ENCODE measurements around the gene GPR84. TPM values are rescaled to one million over a fixed set of nuclear protein-coding genes. Genes with fewer than 3 reads are reported as not detected.

The GPR84 gene
- total and polyA plus RNA-seq, 2 of the 13 experiments (the other 11 are each of a cell fraction or from before 2014, with no cell fraction given) = not detected

GRCh38 chr12:54368709-54369596 is 4.7 kb upstream of the GPR84 start (continued):
- 0 out of 2 replicates have a peak, but pooled peaks have one; percentile 26 for TF ChIP-seq ZBTB25 (CRISPR knock-in tag; IDR thresholded peaks at IDR 0.05)
- no peak for TF ChIP-seq ZNF24 (IDR thresholded peaks at IDR 0.05)
- TF ChIP-seq GATAD1 (CRISPR knock-in tag; IDR thresholded peaks at IDR 0.05) = no peak
- TF ChIP-seq, protein P1, sequence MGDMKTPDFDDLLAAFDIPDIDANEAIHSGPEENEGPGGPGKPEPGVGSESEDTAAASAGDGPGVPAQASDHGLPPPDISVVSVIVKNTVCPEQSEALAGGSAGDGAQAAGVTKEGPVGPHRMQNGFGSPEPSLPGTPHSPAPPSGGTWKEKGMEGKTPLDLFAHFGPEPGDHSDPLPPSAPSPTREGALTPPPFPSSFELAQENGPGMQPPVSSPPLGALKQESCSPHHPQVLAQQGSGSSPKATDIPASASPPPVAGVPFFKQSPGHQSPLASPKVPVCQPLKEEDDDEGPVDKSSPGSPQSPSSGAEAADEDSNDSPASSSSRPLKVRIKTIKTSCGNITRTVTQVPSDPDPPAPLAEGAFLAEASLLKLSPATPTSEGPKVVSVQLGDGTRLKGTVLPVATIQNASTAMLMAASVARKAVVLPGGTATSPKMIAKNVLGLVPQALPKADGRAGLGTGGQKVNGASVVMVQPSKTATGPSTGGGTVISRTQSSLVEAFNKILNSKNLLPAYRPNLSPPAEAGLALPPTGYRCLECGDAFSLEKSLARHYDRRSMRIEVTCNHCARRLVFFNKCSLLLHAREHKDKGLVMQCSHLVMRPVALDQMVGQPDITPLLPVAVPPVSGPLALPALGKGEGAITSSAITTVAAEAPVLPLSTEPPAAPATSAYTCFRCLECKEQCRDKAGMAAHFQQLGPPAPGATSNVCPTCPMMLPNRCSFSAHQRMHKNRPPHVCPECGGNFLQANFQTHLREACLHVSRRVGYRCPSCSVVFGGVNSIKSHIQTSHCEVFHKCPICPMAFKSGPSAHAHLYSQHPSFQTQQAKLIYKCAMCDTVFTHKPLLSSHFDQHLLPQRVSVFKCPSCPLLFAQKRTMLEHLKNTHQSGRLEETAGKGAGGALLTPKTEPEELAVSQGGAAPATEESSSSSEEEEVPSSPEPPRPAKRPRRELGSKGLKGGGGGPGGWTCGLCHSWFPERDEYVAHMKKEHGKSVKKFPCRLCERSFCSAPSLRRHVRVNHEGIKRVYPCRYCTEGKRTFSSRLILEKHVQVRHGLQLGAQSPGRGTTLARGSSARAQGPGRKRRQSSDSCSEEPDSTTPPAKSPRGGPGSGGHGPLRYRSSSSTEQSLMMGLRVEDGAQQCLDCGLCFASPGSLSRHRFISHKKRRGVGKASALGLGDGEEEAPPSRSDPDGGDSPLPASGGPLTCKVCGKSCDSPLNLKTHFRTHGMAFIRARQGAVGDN (CRISPR knock-in tag; IDR thresholded peaks at IDR 0.05) = no peak
- TF ChIP-seq RAD21 (CRISPR knock-in tag; IDR thresholded peaks at IDR 0.05) = peak; percentile 73
- TF ChIP-seq ZNF891 (CRISPR knock-in tag; IDR thresholded peaks at IDR 0.05) = no peak
- TF ChIP-seq KDM2A (CRISPR knock-in tag; IDR thresholded peaks at IDR 0.05; ENCODE audit: borderline replicate concordance, low read depth) = 0 out of 2 replicates have a peak, but pooled peaks have one; percentile 40
- no peak for TF ChIP-seq ELF4 (CRISPR knock-in tag; IDR thresholded peaks at IDR 0.05; ENCODE audit: borderline replicate concordance)
- no peak for TF ChIP-seq REPIN1 (CRISPR knock-in tag; IDR thresholded peaks at IDR 0.05; ENCODE audit: borderline replicate concordance, low read depth)
- peak; percentile 67; the same call in 1 of the 2 replicates for TF ChIP-seq ZNF501 (CRISPR knock-in tag; IDR thresholded peaks at IDR 0.05)
- TF ChIP-seq ZNF547 (CRISPR knock-in tag; IDR thresholded peaks at IDR 0.05) = no peak
- TF ChIP-seq SMC3 (IDR thresholded peaks at IDR 0.05; ENCODE audit: low read length) = peak; percentile 67
- TF ChIP-seq ERF (CRISPR knock-in tag; IDR thresholded peaks at IDR 0.05) = no peak
- TF ChIP-seq ZNF605 (CRISPR knock-in tag; IDR thresholded peaks at IDR 0.05) = no peak
- TF ChIP-seq, protein P2, sequence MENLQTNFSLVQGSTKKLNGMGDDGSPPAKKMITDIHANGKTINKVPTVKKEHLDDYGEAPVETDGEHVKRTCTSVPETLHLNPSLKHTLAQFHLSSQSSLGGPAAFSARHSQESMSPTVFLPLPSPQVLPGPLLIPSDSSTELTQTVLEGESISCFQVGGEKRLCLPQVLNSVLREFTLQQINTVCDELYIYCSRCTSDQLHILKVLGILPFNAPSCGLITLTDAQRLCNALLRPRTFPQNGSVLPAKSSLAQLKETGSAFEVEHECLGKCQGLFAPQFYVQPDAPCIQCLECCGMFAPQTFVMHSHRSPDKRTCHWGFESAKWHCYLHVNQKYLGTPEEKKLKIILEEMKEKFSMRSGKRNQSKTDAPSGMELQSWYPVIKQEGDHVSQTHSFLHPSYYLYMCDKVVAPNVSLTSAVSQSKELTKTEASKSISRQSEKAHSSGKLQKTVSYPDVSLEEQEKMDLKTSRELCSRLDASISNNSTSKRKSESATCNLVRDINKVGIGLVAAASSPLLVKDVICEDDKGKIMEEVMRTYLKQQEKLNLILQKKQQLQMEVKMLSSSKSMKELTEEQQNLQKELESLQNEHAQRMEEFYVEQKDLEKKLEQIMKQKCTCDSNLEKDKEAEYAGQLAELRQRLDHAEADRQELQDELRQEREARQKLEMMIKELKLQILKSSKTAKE (CRISPR knock-in tag; IDR thresholded peaks at IDR 0.05; ENCODE audit: borderline replicate concordance) = no peak
- no peak for TF ChIP-seq ZNF510 (CRISPR knock-in tag; IDR thresholded peaks at IDR 0.05; ENCODE audit: low read depth)
- TF ChIP-seq THYN1 (CRISPR knock-in tag; IDR thresholded peaks at IDR 0.05; ENCODE audit: borderline replicate concordance, low read depth) = no peak
- no peak for TF ChIP-seq ZFAT (CRISPR knock-in tag; conservative IDR thresholded peaks at IDR 0.05)
- TF ChIP-seq ETV5 (CRISPR knock-in tag; IDR thresholded peaks at IDR 0.05; ENCODE audit: borderline replicate concordance) = no peak
- no peak for TF ChIP-seq NFIB (CRISPR knock-in tag; IDR thresholded peaks at IDR 0.05; ENCODE audit: borderline replicate concordance)
- TF ChIP-seq MBD4 (IDR thresholded peaks at IDR 0.05; ENCODE audit: borderline replicate concordance, low read length) = no peak
- TF ChIP-seq, protein P3, sequence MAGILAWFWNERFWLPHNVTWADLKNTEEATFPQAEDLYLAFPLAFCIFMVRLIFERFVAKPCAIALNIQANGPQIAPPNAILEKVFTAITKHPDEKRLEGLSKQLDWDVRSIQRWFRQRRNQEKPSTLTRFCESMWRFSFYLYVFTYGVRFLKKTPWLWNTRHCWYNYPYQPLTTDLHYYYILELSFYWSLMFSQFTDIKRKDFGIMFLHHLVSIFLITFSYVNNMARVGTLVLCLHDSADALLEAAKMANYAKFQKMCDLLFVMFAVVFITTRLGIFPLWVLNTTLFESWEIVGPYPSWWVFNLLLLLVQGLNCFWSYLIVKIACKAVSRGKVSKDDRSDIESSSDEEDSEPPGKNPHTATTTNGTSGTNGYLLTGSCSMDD (CRISPR knock-in tag; IDR thresholded peaks at IDR 0.05) = no peak
